Measurements from ENCODE around the gene NUAK1. TPM values are rescaled to one million over a fixed set of nuclear protein-coding genes. Genes with fewer than 3 reads are reported as not detected.

NUAK1 gene
- total and polyA plus RNA-seq, 2 experiments from 2014 or later = 13.4 to 29.6 TPM

- TF ChIP-seq EZH2phosphoT487 (IDR thresholded peaks at IDR 0.05; ENCODE audit: insufficient read depth, low read depth) (no peak), EZH2 (IDR thresholded peaks at IDR 0.05; ENCODE audit: insufficient read depth, poor library complexity, severe bottlenecking) (no peak)
- H2AFZ ChIP-seq = no peak overlapping the region
- H3K4me2 ChIP-seq (ENCODE audit: unreplicated experiment) = peak overlapping the region; percentile 18
- H4K20me1 ChIP-seq (ENCODE audit: insufficient read depth) = no peaks in the 10 kb centered on the region
- peaks cover 45% of the 10 kb centered on the region for H3F3A ChIP-seq (ENCODE audit: insufficient read depth)
- no peaks in the 10 kb centered on the region for H3K27me3 ChIP-seq (replicated peaks; ENCODE audit: insufficient read depth)
- H3K9me2 ChIP-seq (ENCODE audit: insufficient read depth) = no peaks in the 10 kb centered on the region
- WGBS, 2 experiments (ENCODE audit: low coverage in 1 of 2, low lambda C conversion rate in 2 of 2, missing lambda C conversion rate in 2 of 2) = 31% methylated on average over 3 of the region's 3 CpGs
- H3K9ac ChIP-seq = peak overlapping the region; percentile 40; the same call in 1 of the 2 replicates
- peak overlapping the region; percentile 76 for H3K27ac ChIP-seq
- DNase-seq = no peak
- peaks cover 4% of the 10 kb centered on the region; the same call in 1 of the 2 replicates for H3K36me3 ChIP-seq (ENCODE audit: low read depth)
- peaks cover 83% of the 10 kb centered on the region for H3K79me2 ChIP-seq (ENCODE audit: insufficient read depth)
- no peak overlapping the region for H3K4me3 ChIP-seq
- H3K4me1 ChIP-seq (ENCODE audit: insufficient read depth) = peaks cover 49% of the 10 kb centered on the region
- H3K9me3 ChIP-seq (ENCODE audit: low read depth) = no peaks in the 10 kb centered on the region
- in situ Hi-C loops (cut with MboI) = no loop called here
Observed at GRCh38 chr12:106089935-106090334, 48.8 kb downstream of the NUAK1 start.

DNA sequence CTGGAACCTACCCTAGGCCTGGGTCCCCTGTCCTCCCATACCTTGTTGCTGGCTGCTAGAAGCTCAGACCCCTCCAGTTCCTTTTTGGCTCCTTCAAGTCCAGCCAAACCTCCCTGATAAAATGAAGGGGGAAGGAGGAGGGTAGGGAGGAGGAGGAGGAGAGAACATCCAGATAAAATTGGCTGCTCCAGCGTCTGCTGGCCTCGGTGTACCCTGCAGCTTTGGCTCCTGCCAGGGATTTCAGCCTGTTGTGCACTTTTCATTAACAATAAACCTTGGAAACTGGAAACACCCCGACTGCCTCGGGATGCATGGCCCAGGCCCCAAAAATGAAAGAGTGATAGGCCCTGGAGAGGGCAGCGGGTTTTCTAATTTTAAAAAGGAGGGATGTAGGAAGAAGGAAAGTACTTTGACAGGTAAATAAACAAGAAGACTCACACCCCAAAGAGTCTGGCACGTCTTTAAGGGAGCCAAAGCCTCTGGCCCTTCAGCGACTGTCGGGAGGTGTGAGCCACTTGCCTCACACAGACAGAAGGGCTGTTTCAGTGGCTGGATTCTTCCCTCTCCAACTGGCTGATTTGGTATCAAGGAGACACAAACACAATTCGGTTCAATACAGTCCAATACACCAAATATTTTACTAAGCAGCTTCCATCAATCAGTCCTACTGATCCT is 49.8 kb downstream of the NUAK1 start:
- no peak overlapping the region for H3K9ac ChIP-seq
- H3K9me3 ChIP-seq (ENCODE audit: low read depth) = no peaks in the 10 kb centered on the region
- TF ChIP-seq EZH2phosphoT487 (IDR thresholded peaks at IDR 0.05; ENCODE audit: insufficient read depth, low read depth) = no peak
- no peak for TF ChIP-seq EZH2 (IDR thresholded peaks at IDR 0.05; ENCODE audit: insufficient read depth, poor library complexity, severe bottlenecking)
- peaks cover 56% of the 10 kb centered on the region for H3K4me1 ChIP-seq (ENCODE audit: insufficient read depth)
- WGBS, 2 experiments (ENCODE audit: low coverage in 1 of 2, low lambda C conversion rate in 2 of 2, missing lambda C conversion rate in 2 of 2) = 46 to 57% methylated on average over 9 of the region's 9 CpGs
- DNase-seq = no peak
- peaks cover 47% of the 10 kb centered on the region for H3F3A ChIP-seq (ENCODE audit: insufficient read depth)
- no peaks in the 10 kb centered on the region for H4K20me1 ChIP-seq (ENCODE audit: insufficient read depth)
- no peak overlapping the region for H2AFZ ChIP-seq
- no peak overlapping the region for H3K4me2 ChIP-seq (ENCODE audit: unreplicated experiment)
- peak overlapping the region; percentile 5; the same call in 1 of the 2 replicates for H3K27ac ChIP-seq
- peaks cover 4% of the 10 kb centered on the region; the same call in 1 of the 2 replicates for H3K36me3 ChIP-seq (ENCODE audit: low read depth)
- H3K9me2 ChIP-seq (ENCODE audit: insufficient read depth) = no peaks in the 10 kb centered on the region
- in situ Hi-C loops (cut with MboI) = no loop called here
- no peaks in the 10 kb centered on the region for H3K27me3 ChIP-seq (replicated peaks; ENCODE audit: insufficient read depth)
- H3K4me3 ChIP-seq = no peak overlapping the region
- peaks cover 77% of the 10 kb centered on the region for H3K79me2 ChIP-seq (ENCODE audit: insufficient read depth)

DNA sequence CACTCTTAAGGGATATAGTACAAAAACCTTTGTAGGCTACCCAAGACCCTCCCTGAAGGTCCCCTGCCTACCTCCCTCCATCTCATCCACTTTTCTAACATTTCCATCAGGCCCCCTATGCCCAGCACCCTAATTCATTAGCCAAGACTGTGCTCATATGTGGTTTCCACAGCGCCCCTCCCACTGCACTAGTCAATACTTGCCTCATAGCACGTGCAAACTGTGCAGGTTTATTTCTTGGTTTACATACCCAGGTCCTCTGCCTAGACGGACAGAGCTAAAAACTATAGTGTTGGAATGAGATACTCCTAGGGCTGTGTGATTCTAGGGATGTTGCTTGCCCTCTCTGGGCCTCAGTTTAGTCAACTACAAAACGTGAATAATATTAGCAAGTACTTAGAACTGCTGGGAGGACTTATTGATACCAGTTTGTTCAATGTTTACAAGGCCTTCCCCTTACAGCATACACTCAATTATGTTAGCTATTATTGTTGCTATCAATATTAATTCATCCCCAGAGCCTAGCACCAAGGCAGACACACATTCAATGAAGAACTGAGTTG is 50.4 kb downstream of the NUAK1 start:
- Histone ChIP-seq H3K9ac (no peak overlapping the region), H3K79me2 (ENCODE audit: insufficient read depth) (peaks cover 70% of the 10 kb centered on the region), H3K9me3 (ENCODE audit: low read depth) (no peaks in the 10 kb centered on the region), H3K4me1 (ENCODE audit: insufficient read depth) (peaks cover 59% of the 10 kb centered on the region), H3K27me3 (replicated peaks; ENCODE audit: insufficient read depth) (no peaks in the 10 kb centered on the region), H3K36me3 (ENCODE audit: low read depth) (peaks cover 6% of the 10 kb centered on the region; the same call in 1 of the 2 replicates), H3K4me2 (ENCODE audit: unreplicated experiment) (no peak overlapping the region), H3K9me2 (ENCODE audit: insufficient read depth) (no peaks in the 10 kb centered on the region), H3K27ac (0 out of 2 replicates have a peak overlapping the region, but pooled peaks have one; percentile 5), H2AFZ (no peak overlapping the region), H3F3A (ENCODE audit: insufficient read depth) (peaks cover 50% of the 10 kb centered on the region), H3K4me3 (no peak overlapping the region), H4K20me1 (ENCODE audit: insufficient read depth) (no peaks in the 10 kb centered on the region)
- 89 to 92% methylated on average over 4 of the region's 4 CpGs for WGBS, 2 experiments (ENCODE audit: low coverage in 1 of 2, low lambda C conversion rate in 2 of 2, missing lambda C conversion rate in 2 of 2)
- TF ChIP-seq EZH2phosphoT487 (IDR thresholded peaks at IDR 0.05; ENCODE audit: insufficient read depth, low read depth) = no peak
- TF ChIP-seq EZH2 (IDR thresholded peaks at IDR 0.05; ENCODE audit: insufficient read depth, poor library complexity, severe bottlenecking) = no peak
- no peak for DNase-seq
- in situ Hi-C loops (cut with MboI) = no loop called here

DNA sequence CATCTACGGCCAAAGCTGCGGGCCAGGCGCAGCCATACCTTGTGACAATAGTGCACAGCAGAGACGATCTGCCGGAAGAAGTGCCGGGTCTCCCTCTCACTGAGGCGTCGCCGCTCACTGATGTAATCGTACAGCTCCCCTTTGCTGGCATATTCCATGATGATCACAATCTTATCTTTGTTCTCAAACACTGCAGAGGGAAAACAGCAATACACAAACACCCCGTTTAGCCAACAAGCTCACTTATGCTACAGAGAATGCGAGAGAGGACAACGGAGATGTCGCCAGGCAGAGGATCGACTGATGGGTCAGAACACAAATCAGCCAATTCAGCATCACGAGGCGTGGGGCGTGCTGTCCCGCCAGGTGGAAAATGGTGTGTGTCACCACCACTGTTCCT is 52.1 kb downstream of the NUAK1 start:
- WGBS, 2 experiments (ENCODE audit: low coverage in 1 of 2, low lambda C conversion rate in 2 of 2, missing lambda C conversion rate in 2 of 2) = 97 to 98% methylated on average over 19 of the region's 19 CpGs
- H3F3A ChIP-seq (ENCODE audit: insufficient read depth) = peaks cover 60% of the 10 kb centered on the region
- peaks cover 9% of the 10 kb centered on the region; the same call in 1 of the 2 replicates for H3K36me3 ChIP-seq (ENCODE audit: low read depth)
- H4K20me1 ChIP-seq (ENCODE audit: insufficient read depth) = no peaks in the 10 kb centered on the region
- no peaks in the 10 kb centered on the region for H3K9me2 ChIP-seq (ENCODE audit: insufficient read depth)
- in situ Hi-C loops (cut with MboI) = no loop called here
- H3K9ac ChIP-seq = no peak overlapping the region
- no peak for DNase-seq
- H3K27me3 ChIP-seq (replicated peaks; ENCODE audit: insufficient read depth) = no peaks in the 10 kb centered on the region
- no peak overlapping the region for H3K27ac ChIP-seq
- TF ChIP-seq EZH2phosphoT487 (IDR thresholded peaks at IDR 0.05; ENCODE audit: insufficient read depth, low read depth) (no peak), EZH2 (IDR thresholded peaks at IDR 0.05; ENCODE audit: insufficient read depth, poor library complexity, severe bottlenecking) (no peak)
- no peak overlapping the region for H2AFZ ChIP-seq
- H3K4me2 ChIP-seq (ENCODE audit: unreplicated experiment) = no peak overlapping the region
- peaks cover 73% of the 10 kb centered on the region for H3K4me1 ChIP-seq (ENCODE audit: insufficient read depth)
- H3K9me3 ChIP-seq (ENCODE audit: low read depth) = no peaks in the 10 kb centered on the region
- peaks cover 58% of the 10 kb centered on the region for H3K79me2 ChIP-seq (ENCODE audit: insufficient read depth)
- H3K4me3 ChIP-seq = no peak overlapping the region

Data from GM23248 (cell line).